Skeletal muscle satellite cell (primary cell): Measurements from ENCODE around the gene ARF6.
"Not testable (repeated sequence)": the region's sequence is repeated elsewhere in the genome, so short reads cannot be mapped to it uniquely, and the experiment has no call there.

Experiments used
- H3K27me3 ChIP-seq: 2 replicates; pipeline ENCODE4 v1.7.0; 2013; ENCODE audit warnings: low read length; ENCODE audit not compliant: control insufficient read depth, insufficient read depth
- H3K36me3 ChIP-seq: 2 replicates; pipeline ENCODE4 v1.7.0; 2013; ENCODE audit warnings: mild to moderate bottlenecking, control low read depth, low read length; ENCODE audit not compliant: insufficient read depth
- H3K4me1 ChIP-seq: 2 replicates; pipeline ENCODE4 v1.7.0; 2013; ENCODE audit warnings: low read length; ENCODE audit not compliant: control insufficient read depth, insufficient read depth
- H3K4me2 ChIP-seq: 2 replicates; pipeline ENCODE4 v1.7.0; 2013; ENCODE audit warnings: mild to moderate bottlenecking, low read length
- H3K4me3 ChIP-seq: 2 replicates; pipeline ENCODE4 v1.7.0; 2013; ENCODE audit warnings: low read length
- H3K9ac ChIP-seq: 2 replicates; pipeline ENCODE4 v1.7.0; 2013; ENCODE audit warnings: mild to moderate bottlenecking, low read depth, low read length, moderate library complexity
- H3K9me3 ChIP-seq: replicated peaks from 2 replicates; pipeline ENCODE4 v1.7.0; 2013; ENCODE audit warnings: mild to moderate bottlenecking, control low read depth, low read length

ARF6 gene

GRCh38 chr14:49880267-49881064 is 12.4 kb upstream of the ARF6 start:
- Histone ChIP-seq H3K9ac (no peak overlapping the region), H3K27me3 (no peaks in the 10 kb centered on the region), H3K9me3 (no peaks in the 10 kb centered on the region), H3K4me3 (no peak overlapping the region), H3K36me3 (no peaks in the 10 kb centered on the region), H3K4me1 (peaks cover 13% of the 10 kb centered on the region), H3K4me2 (no peak overlapping the region)

GRCh38 chr14:49881350-49882001 is 11.4 kb upstream of the ARF6 start:
- Histone ChIP-seq H3K4me2 (no peak overlapping the region), H3K36me3 (no peaks in the 10 kb centered on the region), H3K4me3 (no peak overlapping the region), H3K27me3 (no peaks in the 10 kb centered on the region), H3K9ac (no peak overlapping the region), H3K9me3 (no peaks in the 10 kb centered on the region), H3K4me1 (peaks cover 13% of the 10 kb centered on the region)

GRCh38 chr14:49882826-49883694 is 9.8 kb upstream of the ARF6 start:
- no peak overlapping the region for H3K4me3 ChIP-seq
- H3K9me3 ChIP-seq: no peaks in the 10 kb centered on the region

GRCh38 chr14:49886523-49886922 is 6.4 kb upstream of the ARF6 start:
- Histone ChIP-seq H3K4me3 (no peak overlapping the region), H3K9ac (no peak overlapping the region), H3K27me3 (no peaks in the 10 kb centered on the region), H3K4me2 (no peak overlapping the region), H3K36me3 (no peaks in the 10 kb centered on the region), H3K9me3 (no peaks in the 10 kb centered on the region), H3K4me1 (peaks cover 9% of the 10 kb centered on the region)

More at GRCh38 chr14:49882826-49883694, 9.8 kb upstream of the ARF6 start:
- Histone ChIP-seq H3K9ac (no peak overlapping the region), H3K4me1 (peaks cover 13% of the 10 kb centered on the region), H3K27me3 (no peaks in the 10 kb centered on the region), H3K36me3 (no peaks in the 10 kb centered on the region), H3K4me2 (no peak overlapping the region)

- Histone ChIP-seq H3K9ac (no peak overlapping the region), H3K27me3 (no peaks in the 10 kb centered on the region), H3K9me3 (no peaks in the 10 kb centered on the region), H3K4me3 (no peak overlapping the region), H3K36me3 (peaks cover 2% of the 10 kb centered on the region), H3K4me2 (no peak overlapping the region), H3K4me1 (peaks cover 11% of the 10 kb centered on the region)
These were observed 4.6 kb upstream of the ARF6 start for GRCh38 chr14:49888293-49888692.

- peaks cover 17% of the 10 kb centered on the region for H3K4me1 ChIP-seq
- H3K27me3 ChIP-seq: no peaks in the 10 kb centered on the region
- H3K9me3 ChIP-seq: no peaks in the 10 kb centered on the region
- H3K9ac ChIP-seq: peak overlapping the region; percentile 100
- H3K4me3 ChIP-seq: peak overlapping the region; percentile 100
- H3K4me2 ChIP-seq: peak overlapping the region; percentile 85
- peaks cover 28% of the 10 kb centered on the region for H3K36me3 ChIP-seq
These were observed 614 bp upstream of the ARF6 start for GRCh38 chr14:49892301-49892635.

GRCh38 chr14:49893309-49894213 is 679 bp downstream of the ARF6 start:
- H3K4me3 ChIP-seq: peak overlapping the region; percentile 100
- H3K4me1 ChIP-seq: peaks cover 29% of the 10 kb centered on the region
- peaks cover 28% of the 10 kb centered on the region for H3K36me3 ChIP-seq
- peak overlapping the region; percentile 100 for H3K9ac ChIP-seq
- H3K4me2 ChIP-seq: peak overlapping the region; percentile 85
- H3K9me3 ChIP-seq: no peaks in the 10 kb centered on the region
- H3K27me3 ChIP-seq: no peaks in the 10 kb centered on the region

- Histone ChIP-seq H3K4me3 (peak overlapping the region; percentile 100), H3K4me2 (peak overlapping the region; percentile 85), H3K9ac (peak overlapping the region; percentile 100), H3K36me3 (peaks cover 28% of the 10 kb centered on the region), H3K4me1 (peaks cover 30% of the 10 kb centered on the region)
- H3K27me3 ChIP-seq, H3K9me3 ChIP-seq: not testable (repeated sequence)
These were observed 1.6 kb downstream of the ARF6 start for GRCh38 chr14:49894214-49895107.

GRCh38 chr14:49895480-49895879 is 2.6 kb downstream of the ARF6 start:
- peak overlapping the region; percentile 100 for H3K4me3 ChIP-seq
- peak overlapping the region; percentile 100 for H3K9ac ChIP-seq
- peaks cover 28% of the 10 kb centered on the region for H3K36me3 ChIP-seq
- H3K4me1 ChIP-seq: peaks cover 30% of the 10 kb centered on the region
- H3K27me3 ChIP-seq: no peaks in the 10 kb centered on the region
- peak overlapping the region; percentile 85 for H3K4me2 ChIP-seq
- H3K9me3 ChIP-seq: no peaks in the 10 kb centered on the region

- H3K4me3 ChIP-seq: peak overlapping the region; percentile 100
These were observed 3.4 kb downstream of the ARF6 start for GRCh38 chr14:49896272-49896671.

More at GRCh38 chr14:49896272-49896671, 3.4 kb downstream of the ARF6 start:
- H3K27me3 ChIP-seq, H3K9me3 ChIP-seq: not testable (repeated sequence)
- Histone ChIP-seq H3K4me1 (peaks cover 30% of the 10 kb centered on the region), H3K9ac (peak overlapping the region; percentile 100), H3K4me2 (peak overlapping the region; percentile 85), H3K36me3 (peaks cover 28% of the 10 kb centered on the region)
